Esophagus muscularis mucosa (tissue), 4 donors: ENCODE measurements around the gene PTGES3. TPM values are rescaled to one million over a fixed set of nuclear protein-coding genes. Genes with fewer than 3 reads are reported as not detected.

Experiments used
- DNase-seq: peaks from one replicate; pipeline ENCODE4 v3.0.0-alpha.2; 2017; ENCODE audit errors: extremely low spot score
- H3K27ac ChIP-seq, 4 donors: fragments of 200-600 bp; sonication (generic); replicated peaks in 1 of 4; 1 replicate in 3 of 4; 2 replicates in 1 of 4; pipeline ENCODE4 v1.5.1; 2016 to 2019; ENCODE audit warnings: mild to moderate bottlenecking in 1 of 4
- H3K27me3 ChIP-seq, 4 donors: fragments of 200-600 bp; sonication (generic); one replicate each; pipeline versions ENCODE4 v1.5.1 to v1.6.0; 2016 to 2019
- H3K36me3 ChIP-seq, 4 donors: fragments of 200-600 bp; sonication (generic); one replicate each; pipeline ENCODE4 v1.5.1; 2016 to 2019
- H3K4me1 ChIP-seq, 4 donors: fragments of 200-600 bp; sonication (generic); one replicate each; pipeline ENCODE4 v1.5.1; 2016 to 2019
- H3K4me3 ChIP-seq, 4 donors: fragments of 200-600 bp; sonication (generic); 1 replicate in 2 of 4; 2 replicates in 2 of 4; pipeline ENCODE4 v1.5.1; 2016 to 2019; ENCODE audit warnings: mild to moderate bottlenecking in 4 of 4, moderate library complexity in 1 of 4
- H3K9me3 ChIP-seq, 4 donors: fragments of 200-600 bp; sonication (generic); 1 replicate in 3 of 4; 2 replicates in 1 of 4; pipeline ENCODE4 v1.5.1; 2016 to 2019
- CTCF ChIP-seq, 3 experiments: fragments of 200-600 bp in 2 of 3; fragments of 450-650 bp in 1 of 3; sonication (generic) in 2 of 3; IDR thresholded peaks; one replicate each; pipeline ENCODE4 v1.5.1; 2017 to 2019; ENCODE audit warnings: antibody characterized with exemption in 3 of 3, mild to moderate bottlenecking in 2 of 3, moderate library complexity in 1 of 3
- EP300 ChIP-seq: sonication (generic); formaldehyde crosslinking; IDR thresholded peaks from one replicate; pipeline ENCODE4 v1.6.1; 2017; ENCODE audit warnings: antibody characterized with exemption
- POLR2A ChIP-seq: fragments of 450-650 bp; IDR thresholded peaks from one replicate; pipeline ENCODE4 v1.6.1; 2017; ENCODE audit warnings: antibody characterized with exemption, moderate library complexity, mild to moderate bottlenecking, low read depth
- POLR2AphosphoS5 ChIP-seq, 2 donors: sonication (generic); formaldehyde crosslinking; IDR thresholded peaks; one replicate each; pipeline ENCODE4 v1.6.1; 2017; ENCODE audit warnings: antibody characterized with exemption in 2 of 2
- WGBS: methylation state at CpG from one replicate; pipeline ENCODE4 v1.1.5; 2018; 5-methylcytosine and 5-hydroxymethylcytosine counted together
- intact Hi-C: fragments of 100-400 bp; cut with DNase I; formaldehyde crosslinking; loops from one replicate; pipeline ENCODE4 v1.15.1; 2023
- total RNA-seq, 4 donors: library from RNA; depleted of rRNA; stranded (reverse); fragments of >200 nt; gene quantifications; one replicate each; pipeline versions ENCODE4 v1.1.0 to v1.2.1, GENCODE V29; 2016

The PTGES3 gene
- total RNA-seq, 4 donors from 2014 or later = 86.8 to 118 (median 92.0) TPM

DNA sequence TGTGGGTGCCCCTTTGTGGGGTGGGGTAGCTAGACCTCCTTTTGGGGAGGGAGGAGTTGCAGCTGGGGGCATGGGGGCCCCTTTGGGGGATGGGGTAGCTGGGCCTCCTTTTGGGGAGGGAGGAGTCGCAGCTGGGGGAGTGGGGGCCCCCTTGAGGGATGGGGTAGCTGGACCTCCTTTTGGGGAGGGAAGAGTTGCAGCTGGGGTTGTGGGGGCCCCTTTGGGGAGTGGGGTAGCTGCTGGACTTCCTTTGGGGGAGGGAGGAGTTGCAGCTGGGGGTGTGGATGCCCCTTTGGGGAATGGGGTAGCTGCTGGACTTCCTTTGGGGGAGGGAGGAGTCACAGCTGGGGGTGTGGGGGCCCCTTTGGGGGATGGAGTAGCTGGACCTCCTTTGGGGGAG, 30.1 kb upstream of the PTGES3 start:
- 100% methylated on average over 1 of the region's 1 CpG for WGBS
- DNase-seq = no peak

GRCh38 chr12:56716933-56717880, 29.1 kb upstream of the PTGES3 start:
- H3K36me3 ChIP-seq = peaks cover 35 to 91% (median 76%) of the 10 kb centered on the region in 4 donors
- 64% methylated on average over 4 of the region's 4 CpGs for WGBS

More for the DNA sequence above, 30.1 kb upstream of the PTGES3 start:
- Histone ChIP-seq H3K27me3 (no peaks in the 10 kb centered on the region), H3K4me3 (no peak overlapping the region), H3K36me3 (peaks cover 26 to 86% (median 66%) of the 10 kb centered on the region in 4 donors), H3K9me3 (no peaks in the 10 kb centered on the region), H3K4me1 (peaks cover 68 to 86% (median 79%) of the 10 kb centered on the region in 4 donors), H3K27ac (no peak overlapping the region)
- TF ChIP-seq POLR2AphosphoS5 (IDR thresholded peaks at IDR 0.05) (no peak), CTCF (IDR thresholded peaks at IDR 0.05) (no peak), EP300 (no peak)
- intact Hi-C loops = no loop called here

GRCh38 chr12:56716458-56716857, 28.4 kb upstream of the PTGES3 start:
- intact Hi-C loops = no loop called here
- Histone ChIP-seq H3K36me3 (peaks cover 39 to 97% (median 80%) of the 10 kb centered on the region in 4 donors), H3K27me3 (no peaks in the 10 kb centered on the region), H3K27ac (peak overlapping the region in 1 of 4 donors; percentile 1), H3K4me3 (no peak overlapping the region), H3K9me3 (no peaks in the 10 kb centered on the region), H3K4me1 (peaks cover 51 to 69% (median 62%) of the 10 kb centered on the region in 4 donors)
- no peak for DNase-seq
- TF ChIP-seq POLR2A (no peak), CTCF (IDR thresholded peaks at IDR 0.05) (no peak), EP300 (no peak), POLR2AphosphoS5 (IDR thresholded peaks at IDR 0.05) (no peak)
- 38% methylated on average over 1 of the region's 1 CpG for WGBS

More at GRCh38 chr12:56716933-56717880, 29.1 kb upstream of the PTGES3 start:
- Histone ChIP-seq H3K4me1 (peaks cover 59 to 76% (median 69%) of the 10 kb centered on the region in 4 donors), H3K27me3 (no peaks in the 10 kb centered on the region), H3K9me3 (no peaks in the 10 kb centered on the region), H3K27ac (peak overlapping the region in 2 of 4 donors; percentile 1 to 8), H3K4me3 (no peak overlapping the region)
- DNase-seq = no peak
- intact Hi-C loops = no loop called here
- no peak for TF ChIP-seq EP300

- H3K4me3 ChIP-seq = no peak overlapping the region
- peaks cover 45 to 62% (median 55%) of the 10 kb centered on the region in 4 donors for H3K4me1 ChIP-seq
- intact Hi-C loops = no loop called here
- no peaks in the 10 kb centered on the region for H3K27me3 ChIP-seq
- DNase-seq = no peak
- H3K9me3 ChIP-seq = no peaks in the 10 kb centered on the region
- H3K36me3 ChIP-seq = peaks cover 39 to 97% (median 78%) of the 10 kb centered on the region in 4 donors
- TF ChIP-seq EP300 (no peak), CTCF (IDR thresholded peaks at IDR 0.05) (no peak), POLR2A (no peak), POLR2AphosphoS5 (IDR thresholded peaks at IDR 0.05) (no peak)
- 66% methylated on average over 8 of the region's 8 CpGs for WGBS
- H3K27ac ChIP-seq = no peak overlapping the region
Measured at GRCh38 chr12:56715798-56716197, 27.7 kb upstream of the PTGES3 start.

- WGBS = 92% methylated on average over 2 of the region's 2 CpGs
- TF ChIP-seq POLR2AphosphoS5 (IDR thresholded peaks at IDR 0.05) = no peak
- TF ChIP-seq POLR2A = no peak
- TF ChIP-seq EP300 = no peak
- no peak for TF ChIP-seq CTCF (IDR thresholded peaks at IDR 0.05)
- Histone ChIP-seq H3K36me3 (peaks cover 34 to 86% (median 65%) of the 10 kb centered on the region in 4 donors), H3K4me3 (no peak overlapping the region), H3K9me3 (no peaks in the 10 kb centered on the region), H3K4me1 (peaks cover 32 to 49% (median 42%) of the 10 kb centered on the region in 4 donors), H3K27me3 (no peaks in the 10 kb centered on the region), H3K27ac (no peak overlapping the region)
- intact Hi-C loops = no loop called here
- DNase-seq = no peak
Measured at GRCh38 chr12:56714431-56714929, 26.4 kb upstream of the PTGES3 start.
